GM19099 (cell line): ENCODE data around the gene PTPRN2.

Experiments
- POLR2A ChIP-seq: IDR thresholded peaks from 3 replicates; pipeline ENCODE4 v1.6.1; 2011; ENCODE audit warnings: low read depth; ENCODE audit not compliant: insufficient read length; ENCODE audit errors: extremely low read depth

The PTPRN2 gene

GRCh38 chr7:157895520-157896375 is 691.9 kb downstream of the PTPRN2 start:
- no peak for TF ChIP-seq POLR2A

GRCh38 chr7:157893535-157894044 is 694.0 kb downstream of the PTPRN2 start:
- no peak for TF ChIP-seq POLR2A

- TF ChIP-seq POLR2A, result no peak
Measured at GRCh38 chr7:157892751-157893523, 694.7 kb downstream of the PTPRN2 start.

- no peak for TF ChIP-seq POLR2A
Measured at GRCh38 chr7:157890921-157891401, 696.7 kb downstream of the PTPRN2 start.

GRCh38 chr7:157889480-157889879 is 698.1 kb downstream of the PTPRN2 start:
- TF ChIP-seq POLR2A, result no peak

- no peak for TF ChIP-seq POLR2A
Measured at GRCh38 chr7:157888579-157888978, 699.0 kb downstream of the PTPRN2 start.

- no peak for TF ChIP-seq POLR2A
Measured at GRCh38 chr7:157887400-157887799, 700.2 kb downstream of the PTPRN2 start.

GRCh38 chr7:157886711-157887110 is 700.9 kb downstream of the PTPRN2 start:
- TF ChIP-seq POLR2A, result no peak

- no peak for TF ChIP-seq POLR2A
Measured at GRCh38 chr7:157886266-157886665, 701.4 kb downstream of the PTPRN2 start.

- no peak for TF ChIP-seq POLR2A
Measured at GRCh38 chr7:157885140-157885539, 702.5 kb downstream of the PTPRN2 start.

GRCh38 chr7:157884461-157885062 is 703.1 kb downstream of the PTPRN2 start:
- TF ChIP-seq POLR2A, result no peak

GRCh38 chr7:157881048-157881771 is 706.4 kb downstream of the PTPRN2 start:
- TF ChIP-seq POLR2A, result no peak

GRCh38 chr7:157879391-157879790 is 708.2 kb downstream of the PTPRN2 start:
- TF ChIP-seq POLR2A, result no peak

GRCh38 chr7:157877298-157878090 is 710.1 kb downstream of the PTPRN2 start:
- no peak for TF ChIP-seq POLR2A
